Nephron (organoid): Measurements from ENCODE around the gene C15orf39.

Source experiments
- H3K27ac Mint-ChIP-seq, 3 experiments: 2 replicates each; pipeline ENCODE4 v1.8.0; 2020; ENCODE audit warnings: mixed read lengths in 3 of 3, mild to moderate bottlenecking in 2 of 3, moderate library complexity in 1 of 3
- H3K27me3 Mint-ChIP-seq: 2 replicates; pipeline ENCODE4 v1.8.0; 2021; ENCODE audit warnings: low read depth, mild to moderate bottlenecking, moderate library complexity, mixed read lengths
- H3K36me3 Mint-ChIP-seq: 2 replicates; pipeline ENCODE4 v1.8.0; 2020; ENCODE audit warnings: low read depth, mixed read lengths
- H3K4me1 Mint-ChIP-seq: 2 replicates; pipeline ENCODE4 v1.8.0; 2020; ENCODE audit warnings: mixed read lengths
- H3K4me3 Mint-ChIP-seq, 3 experiments: 2 replicates each; pipeline ENCODE4 v1.8.0; 2020; ENCODE audit warnings: mild to moderate bottlenecking in 3 of 3, mixed read lengths in 3 of 3, moderate library complexity in 2 of 3
- H3K9me3 Mint-ChIP-seq: 2 replicates; pipeline ENCODE4 v1.8.0; 2020; ENCODE audit warnings: mixed read lengths
- CTCF ChIP-seq, 3 experiments: fragments of 200-600 bp; sonication (generic); IDR thresholded peaks; one replicate each; pipeline ENCODE4 v1.5.0; 2021; ENCODE audit warnings: antibody characterized with exemption in 3 of 3; ENCODE audit not compliant: unreplicated experiment in 3 of 3

The C15orf39 gene

GRCh38 chr15:75206006-75206405 lies 4.3 kb downstream of the C15orf39 start:
- no peak overlapping the region for H3K4me3 Mint-ChIP-seq
- peaks cover 6% of the 10 kb centered on the region for H3K36me3 Mint-ChIP-seq
- H3K4me1 Mint-ChIP-seq = peaks cover 18% of the 10 kb centered on the region
- no peaks in the 10 kb centered on the region for H3K9me3 Mint-ChIP-seq
- no peak for TF ChIP-seq CTCF (IDR thresholded peaks at IDR 0.05; ENCODE audit: unreplicated experiment in 3 of 3)
- no peak overlapping the region for H3K27ac Mint-ChIP-seq
- peaks cover 5% of the 10 kb centered on the region for H3K27me3 Mint-ChIP-seq

GRCh38 chr15:75206803-75207617 lies 5.3 kb downstream of the C15orf39 start:
- H3K36me3 Mint-ChIP-seq = peaks cover 6% of the 10 kb centered on the region
- TF ChIP-seq CTCF (IDR thresholded peaks at IDR 0.05; ENCODE audit: unreplicated experiment in 3 of 3) = no peak
- no peak overlapping the region for H3K4me3 Mint-ChIP-seq
- H3K27me3 Mint-ChIP-seq = no peaks in the 10 kb centered on the region
- H3K27ac Mint-ChIP-seq = no peak overlapping the region
- H3K4me1 Mint-ChIP-seq = peaks cover 14% of the 10 kb centered on the region
- H3K9me3 Mint-ChIP-seq = no peaks in the 10 kb centered on the region

GRCh38 chr15:75207618-75208500 lies 6.2 kb downstream of the C15orf39 start:
- no peak for TF ChIP-seq CTCF (IDR thresholded peaks at IDR 0.05; ENCODE audit: unreplicated experiment in 3 of 3)
- Mint-ChIP-seq H3K36me3 (peaks cover 9% of the 10 kb centered on the region), H3K4me3 (no peak overlapping the region), H3K27me3 (no peaks in the 10 kb centered on the region), H3K9me3 (no peaks in the 10 kb centered on the region), H3K27ac (no peak overlapping the region), H3K4me1 (peaks cover 14% of the 10 kb centered on the region)

- H3K36me3 Mint-ChIP-seq = peaks cover 9% of the 10 kb centered on the region
- H3K4me3 Mint-ChIP-seq = no peak overlapping the region
- H3K27me3 Mint-ChIP-seq = no peaks in the 10 kb centered on the region
- TF ChIP-seq CTCF (IDR thresholded peaks at IDR 0.05; ENCODE audit: unreplicated experiment in 3 of 3) = no peak
- peaks cover 14% of the 10 kb centered on the region for H3K4me1 Mint-ChIP-seq
- H3K27ac Mint-ChIP-seq = no peak overlapping the region
- no peaks in the 10 kb centered on the region for H3K9me3 Mint-ChIP-seq
Measured at GRCh38 chr15:75208501-75209288, 7.0 kb downstream of the C15orf39 start.

- no peak overlapping the region for H3K27ac Mint-ChIP-seq
- H3K9me3 Mint-ChIP-seq = no peaks in the 10 kb centered on the region
- no peak for TF ChIP-seq CTCF (IDR thresholded peaks at IDR 0.05; ENCODE audit: unreplicated experiment in 3 of 3)
- no peak overlapping the region for H3K4me3 Mint-ChIP-seq
- H3K4me1 Mint-ChIP-seq = peaks cover 14% of the 10 kb centered on the region
- H3K27me3 Mint-ChIP-seq = no peaks in the 10 kb centered on the region
- H3K36me3 Mint-ChIP-seq = peaks cover 9% of the 10 kb centered on the region
Measured at GRCh38 chr15:75209289-75209676, 7.6 kb downstream of the C15orf39 start.
